CD4-positive, alpha-beta T cell treated with Interleukin-4 for 4 hours (primary cell): ENCODE results near the gene ANKZF1.
"Not testable (repeated sequence)": the region's sequence is repeated elsewhere in the genome, so short reads cannot be mapped to it uniquely, and the experiment has no call there.

Experiments used
- DNase-seq: peaks from one replicate; pipeline ENCODE4 v3.0.0-alpha.2; 2020

The ANKZF1 gene

GRCh38 chr2:219230059-219230540 lies 494 bp downstream of the ANKZF1 start:
- DNase-seq: no peak

DNA sequence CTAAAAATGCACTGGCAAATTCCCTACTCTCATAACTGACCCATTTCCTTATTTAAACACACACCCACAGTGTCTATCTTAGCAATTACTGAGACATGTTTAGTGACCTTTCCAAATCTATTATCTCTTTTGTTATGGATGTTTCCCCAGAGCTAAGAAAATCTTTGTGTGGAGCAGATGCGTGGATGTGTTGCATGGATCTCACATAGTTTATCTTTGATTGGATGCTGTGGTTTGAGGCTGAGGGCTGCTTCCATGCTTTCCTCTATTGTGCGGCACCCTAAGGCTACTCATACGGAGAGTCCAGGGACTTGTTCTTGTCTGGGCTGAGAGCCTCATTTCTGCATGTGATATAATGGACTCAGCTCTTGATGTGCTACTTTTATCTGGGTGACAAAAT lies 4.7 kb downstream of the ANKZF1 start:
- no peak for DNase-seq

GRCh38 chr2:219243291-219243761 lies 13.7 kb downstream of the ANKZF1 start:
- DNase-seq: no peak

GRCh38 chr2:219244789-219245147 lies 15.2 kb downstream of the ANKZF1 start:
- no peak for DNase-seq

GRCh38 chr2:219245148-219245898 lies 15.7 kb downstream of the ANKZF1 start, which contains the start of the genes GLB1L and STK16:
Gene GLB1L, minus strand, starts transcription at chr2:219245444. Its CDS starts 1,871 bp downstream, at chr2:219243573.
Gene STK16, plus strand, starts transcription at chr2:219245479. Its CDS starts 521 bp downstream, at chr2:219246000.
- DNase-seq: peak; percentile 85

DNA sequence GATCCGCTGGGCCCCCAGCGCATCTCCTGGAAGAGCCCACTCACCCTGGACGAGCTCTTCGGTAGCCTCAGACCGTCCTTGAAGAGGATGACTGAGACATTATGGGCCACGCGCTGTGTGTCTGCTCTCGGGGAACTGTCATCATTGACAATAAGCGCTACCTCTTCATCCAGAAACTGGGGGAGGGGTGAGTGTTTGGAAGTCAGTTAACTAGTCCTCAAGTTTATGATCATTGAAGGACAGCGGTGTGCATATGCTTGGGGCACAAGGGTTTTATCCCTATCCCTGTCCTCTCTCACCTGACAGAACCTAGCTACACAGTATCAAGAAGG lies 16.3 kb downstream of the ANKZF1 start:
- no peak for DNase-seq

DNA sequence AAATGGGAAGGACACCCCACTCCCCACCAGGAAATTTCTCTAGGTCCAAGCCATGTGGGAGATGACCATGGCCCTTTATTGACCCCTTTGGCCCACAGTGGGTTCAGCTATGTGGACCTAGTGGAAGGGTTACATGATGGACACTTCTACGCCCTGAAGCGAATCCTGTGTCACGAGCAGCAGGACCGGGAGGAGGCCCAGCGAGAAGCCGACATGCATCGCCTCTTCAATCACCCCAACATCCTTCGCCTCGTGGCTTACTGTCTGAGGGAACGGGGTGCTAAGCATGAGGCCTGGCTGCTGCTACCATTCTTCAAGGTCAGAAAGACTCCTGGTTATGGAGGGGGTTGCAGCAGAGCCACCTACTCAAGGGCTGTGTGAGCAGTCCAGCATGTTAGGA lies 17.0 kb downstream of the ANKZF1 start:
- no peak for DNase-seq

- peak; percentile 89 for DNase-seq
Observed at GRCh38 chr2:219247678-219248642, 18.4 kb downstream of the ANKZF1 start.

DNA sequence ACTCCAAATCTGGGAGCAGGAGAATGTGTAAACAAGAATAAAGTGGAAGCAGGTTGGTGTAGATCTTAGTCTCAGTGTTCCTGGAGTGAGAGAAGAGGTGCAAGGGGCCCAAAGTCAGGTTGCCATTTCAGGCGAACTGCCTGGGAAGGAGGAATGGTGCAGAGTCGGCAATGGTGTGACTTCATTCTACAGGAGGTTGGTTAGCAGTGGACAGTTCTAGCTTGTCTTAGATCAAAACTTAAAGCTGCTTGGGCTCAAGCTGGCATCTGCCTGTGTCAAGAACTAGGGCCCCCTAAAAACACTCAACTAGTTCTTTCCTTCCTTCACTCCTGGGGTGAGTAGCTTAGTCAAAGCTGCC lies 19.2 kb downstream of the ANKZF1 start:
- DNase-seq: no peak

GRCh38 chr2:219249203-219249980 lies 19.8 kb downstream of the ANKZF1 start:
- peak; percentile 65 for DNase-seq

DNA sequence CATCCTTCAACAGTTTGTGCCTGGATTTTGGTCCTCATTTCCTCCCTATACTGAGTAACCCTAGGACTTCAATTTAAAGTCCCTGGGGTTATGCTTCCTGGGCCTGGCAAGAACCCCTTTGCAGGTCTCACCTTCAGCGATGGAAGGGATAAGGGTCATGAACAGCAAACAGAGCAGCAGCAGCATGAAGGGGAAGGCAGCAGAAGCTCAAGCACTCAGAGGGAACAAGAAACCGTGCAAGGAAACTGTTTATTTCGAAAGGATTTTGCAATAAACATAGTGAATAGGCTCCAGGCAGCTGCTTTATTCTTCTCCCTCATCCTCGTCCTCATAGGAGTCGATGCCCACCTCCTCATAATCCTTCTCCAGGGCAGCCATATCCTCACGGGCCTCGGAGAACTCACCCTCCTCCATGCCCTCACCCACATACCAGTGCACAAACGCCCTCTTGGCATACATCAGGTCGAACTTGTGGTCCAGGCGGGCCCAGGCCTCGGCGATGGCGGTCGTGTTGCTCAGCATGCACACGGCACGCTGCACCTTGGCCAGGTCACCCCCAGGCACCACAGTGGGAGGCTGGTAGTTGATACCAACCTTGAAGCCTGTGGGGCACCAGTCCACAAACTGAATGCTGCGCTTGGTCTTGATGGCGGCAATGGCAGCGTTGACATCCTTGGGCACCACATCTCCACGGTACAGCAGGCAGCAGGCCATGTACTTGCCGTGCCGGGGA lies 20.6 kb downstream of the ANKZF1 start:
- DNase-seq: no peak

DNA sequence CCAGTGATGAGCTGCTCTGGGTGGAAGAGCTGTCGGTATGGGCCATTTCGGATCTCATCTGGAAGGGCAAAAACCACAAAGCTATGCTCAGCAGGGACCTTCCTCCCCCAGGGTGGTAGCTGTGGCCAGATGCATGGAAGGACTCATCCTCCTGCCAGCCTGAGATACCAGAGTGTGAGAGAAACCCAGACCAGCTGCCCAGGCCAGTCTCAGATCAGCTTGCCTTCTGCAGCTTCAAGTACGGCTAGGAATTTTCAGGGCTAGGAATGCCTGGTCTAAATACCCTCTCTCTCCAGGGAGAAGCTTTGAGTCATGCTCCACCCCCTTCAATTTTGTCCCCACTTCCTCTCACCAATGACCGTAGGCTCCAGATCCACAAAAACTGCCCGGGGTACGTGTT lies 22.1 kb downstream of the ANKZF1 start:
- no peak for DNase-seq

DNA sequence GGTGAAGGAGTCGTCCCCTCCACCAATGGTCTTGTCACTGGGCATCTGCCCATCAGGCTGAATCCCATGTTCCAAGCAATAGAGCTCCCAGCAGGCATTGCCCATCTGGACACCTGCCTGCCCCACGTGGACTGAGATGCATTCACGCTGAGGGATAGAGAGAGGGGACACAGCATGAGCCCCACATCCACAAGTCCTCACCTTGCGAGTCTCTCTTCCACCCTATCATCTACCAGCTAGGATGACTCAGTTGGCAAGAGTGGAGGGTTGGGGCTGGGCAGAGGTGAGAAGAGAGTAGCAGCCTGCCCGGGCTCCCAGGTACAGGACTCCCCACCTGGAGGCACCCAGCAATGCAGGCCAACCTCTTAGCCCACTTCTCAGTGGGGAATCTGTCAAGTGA lies 22.5 kb downstream of the ANKZF1 start:
- DNase-seq: peak; percentile 55

- no peak for DNase-seq
Observed at GRCh38 chr2:219252570-219252899, 22.9 kb downstream of the ANKZF1 start.

DNA sequence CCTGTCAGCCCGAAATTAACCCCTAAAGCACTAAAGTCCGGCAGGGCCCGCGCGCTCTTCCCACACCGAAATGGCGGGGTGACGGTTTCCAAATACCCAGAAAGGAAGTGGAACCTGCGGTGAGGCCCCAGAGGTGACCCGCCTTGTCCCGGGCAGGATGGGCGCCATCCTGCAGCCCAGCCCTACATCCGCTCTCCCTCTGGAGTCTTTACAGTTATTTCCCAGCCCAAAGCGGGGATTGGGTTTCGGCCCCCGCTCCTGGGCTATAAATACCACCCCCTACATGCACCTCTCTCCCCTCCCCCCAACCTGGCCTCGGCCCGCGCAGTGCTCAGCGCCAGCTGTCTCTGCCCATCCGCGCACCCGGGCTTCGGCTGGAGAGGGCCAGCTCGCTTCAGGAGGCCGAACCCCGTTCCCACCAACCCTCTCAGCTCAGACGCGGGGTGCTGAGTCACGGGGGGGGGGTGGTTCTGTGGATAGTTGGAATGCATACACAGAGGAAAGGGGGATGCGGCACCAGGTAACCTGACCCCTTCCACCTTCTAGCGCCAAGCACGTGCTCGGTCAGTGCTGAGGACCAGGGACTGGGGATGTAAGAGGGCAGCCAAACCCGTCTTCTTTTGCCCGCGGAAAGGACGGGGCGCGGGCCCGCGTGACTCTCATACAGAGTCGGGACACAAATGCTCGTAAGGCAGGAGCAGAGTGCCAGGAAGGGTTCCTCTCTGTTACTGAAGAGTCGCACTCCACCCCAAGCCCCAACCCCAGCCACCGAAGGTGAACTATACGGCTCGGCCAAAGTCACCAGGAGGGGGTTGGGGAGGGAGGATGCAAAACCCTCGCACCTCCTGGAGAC lies 23.5 kb downstream of the ANKZF1 start, which contains the start of gene TUBA4B:
Gene TUBA4B (plus strand): TSS at position 344 of the 853 bp plus-strand sequence. CDS start 165 bp downstream, at position 509.
- no peak for DNase-seq

GRCh38 chr2:219253753-219254589 lies 24.4 kb downstream of the ANKZF1 start, which contains the start of gene TUBA4A:
Gene TUBA4A, minus strand, starts transcription at chr2:219253918. Its CDS starts 60 bp downstream, at chr2:219253858.
- peak; percentile 88 for DNase-seq

GRCh38 chr2:219254590-219255201 lies 25.1 kb downstream of the ANKZF1 start:
- DNase-seq: peak; percentile 60

DNA sequence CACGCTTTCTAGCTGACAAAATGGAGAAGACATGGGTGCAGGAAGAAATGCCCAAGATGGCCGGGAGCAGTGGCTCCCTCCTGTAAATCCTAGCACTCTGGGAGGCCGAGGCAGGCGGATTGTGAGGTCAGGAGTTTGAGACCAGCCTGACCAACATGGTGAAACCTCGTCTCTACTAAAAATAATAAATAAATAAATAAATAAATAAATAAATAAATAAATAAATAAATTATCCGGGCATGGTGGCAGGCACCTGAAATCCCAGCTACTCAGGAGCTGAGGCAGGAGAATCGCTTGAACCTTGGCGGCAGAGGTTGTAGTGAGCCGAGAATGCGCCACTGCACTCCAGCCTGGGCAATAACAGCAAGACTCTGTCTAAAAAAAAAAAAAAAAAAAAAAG lies 29.3 kb downstream of the ANKZF1 start:
- not testable (repeated sequence) for DNase-seq

GRCh38 chr2:219261024-219261855 lies 31.6 kb downstream of the ANKZF1 start:
- DNase-seq: no peak
